ENCODE measurements around the gene PRR5.
A peak's percentile ranks its signal among the peaks of the same experiment; 100 is the strongest.

The PRR5 gene

DNA sequence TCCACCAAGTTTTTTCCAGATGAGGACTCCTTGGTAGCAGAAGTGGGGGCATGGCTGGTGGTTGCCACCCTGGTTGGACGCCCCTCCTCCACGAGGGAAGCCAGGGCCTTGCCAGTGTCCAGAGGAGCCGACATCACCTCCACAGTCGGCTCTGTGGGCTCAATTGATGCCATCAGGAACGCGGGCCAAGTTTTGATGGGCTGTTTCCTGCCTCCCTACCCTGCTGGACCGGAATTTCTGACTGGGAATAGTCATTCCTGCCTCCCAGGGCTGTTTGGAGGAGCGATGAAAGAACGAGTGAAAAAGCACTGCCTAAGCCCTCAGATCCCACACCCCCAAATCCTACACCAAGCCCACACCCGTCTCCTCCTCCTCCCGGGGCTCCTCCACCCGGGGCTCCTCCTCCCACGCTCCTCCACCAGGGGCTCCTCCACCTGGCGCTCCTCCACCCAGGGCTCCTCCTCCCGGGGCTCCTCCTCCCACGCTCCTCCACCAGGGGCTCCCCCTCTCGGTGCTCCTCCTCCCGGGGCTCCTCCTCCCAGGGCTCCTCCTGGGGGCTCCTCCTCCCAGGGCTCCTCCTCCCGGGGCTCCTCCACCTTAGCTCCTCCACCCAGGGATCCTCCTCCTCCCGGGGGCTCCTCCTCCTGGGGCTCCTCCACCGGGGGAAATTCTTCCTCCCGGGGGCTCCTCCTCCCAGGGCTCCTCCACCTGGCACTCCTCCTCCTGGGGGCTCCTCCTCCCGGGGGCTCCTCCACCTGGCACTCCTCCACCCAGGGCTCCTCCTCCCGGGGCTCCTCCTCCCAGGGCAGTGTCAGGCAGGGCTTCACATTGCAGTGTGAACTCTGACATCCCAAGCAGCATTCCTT lies 10.0 kb upstream of the PRR5 start:
- no peak for DNase-seq (ENCODE audit: low read depth in 2 of 3, low spot score in 1 of 3)

DNA sequence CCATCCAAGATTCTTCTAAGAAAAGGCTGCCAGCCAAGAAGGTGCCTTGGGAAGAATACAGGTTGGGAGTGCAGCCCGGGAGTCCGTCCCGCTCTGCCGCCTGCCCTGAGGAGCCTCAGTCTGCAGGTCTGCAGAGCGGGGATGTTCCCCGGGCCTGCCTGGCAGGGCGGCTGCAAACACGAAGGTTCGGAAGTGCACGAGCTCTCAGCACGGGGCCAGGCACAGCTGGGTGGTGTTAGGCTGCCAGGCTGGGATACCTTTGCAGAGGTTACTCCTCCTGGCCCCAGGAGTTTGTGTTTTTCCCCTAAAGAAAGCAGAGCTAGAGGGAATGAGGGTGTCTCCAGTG lies 9.4 kb upstream of the PRR5 start:
- no peak for DNase-seq (ENCODE audit: low read depth in 2 of 3, low spot score in 1 of 3)

DNA sequence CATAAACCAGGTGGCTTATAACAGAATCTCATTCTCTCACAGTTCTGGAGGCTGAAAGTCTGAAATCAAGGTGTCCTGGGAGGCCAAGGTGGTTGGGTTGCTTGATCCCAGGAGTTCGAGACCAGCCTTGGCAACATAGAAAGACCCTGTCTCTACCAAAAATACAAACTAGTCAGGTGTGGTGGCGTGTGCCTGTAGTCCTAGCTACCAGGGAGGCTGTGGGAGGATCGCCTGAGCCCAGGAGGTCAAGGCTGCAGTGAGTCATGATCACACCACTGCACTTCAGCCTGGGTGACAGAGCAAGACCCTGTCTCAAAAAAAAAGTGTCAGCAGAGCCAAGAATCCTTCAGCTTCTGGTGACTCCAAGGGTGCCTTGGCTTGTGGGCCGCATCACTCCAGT lies 8.9 kb upstream of the PRR5 start:
- no peak for DNase-seq (ENCODE audit: low read depth in 2 of 3, low spot score in 1 of 3)

DNA sequence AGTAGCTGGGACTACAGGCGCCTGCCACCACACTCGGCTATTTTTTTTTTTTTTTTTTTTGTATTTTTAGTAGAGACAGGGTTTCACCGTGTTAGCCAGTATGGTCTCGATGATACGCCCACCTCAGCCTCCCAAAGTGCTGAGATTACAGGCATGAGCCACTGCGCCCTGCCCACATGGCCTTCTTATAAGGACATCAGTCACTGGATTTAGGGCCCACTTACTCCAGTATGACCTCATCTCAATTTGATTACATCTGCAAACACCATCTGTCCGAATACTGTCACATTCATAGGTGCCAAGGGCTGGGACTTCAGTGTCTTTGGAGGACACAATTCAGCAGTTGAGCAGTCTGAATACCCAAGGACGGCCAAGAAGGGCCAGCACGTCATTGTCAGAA lies 8.2 kb upstream of the PRR5 start:
- DNase-seq (ENCODE audit: low read depth in 2 of 3, low spot score in 1 of 3) = no peak

DNA sequence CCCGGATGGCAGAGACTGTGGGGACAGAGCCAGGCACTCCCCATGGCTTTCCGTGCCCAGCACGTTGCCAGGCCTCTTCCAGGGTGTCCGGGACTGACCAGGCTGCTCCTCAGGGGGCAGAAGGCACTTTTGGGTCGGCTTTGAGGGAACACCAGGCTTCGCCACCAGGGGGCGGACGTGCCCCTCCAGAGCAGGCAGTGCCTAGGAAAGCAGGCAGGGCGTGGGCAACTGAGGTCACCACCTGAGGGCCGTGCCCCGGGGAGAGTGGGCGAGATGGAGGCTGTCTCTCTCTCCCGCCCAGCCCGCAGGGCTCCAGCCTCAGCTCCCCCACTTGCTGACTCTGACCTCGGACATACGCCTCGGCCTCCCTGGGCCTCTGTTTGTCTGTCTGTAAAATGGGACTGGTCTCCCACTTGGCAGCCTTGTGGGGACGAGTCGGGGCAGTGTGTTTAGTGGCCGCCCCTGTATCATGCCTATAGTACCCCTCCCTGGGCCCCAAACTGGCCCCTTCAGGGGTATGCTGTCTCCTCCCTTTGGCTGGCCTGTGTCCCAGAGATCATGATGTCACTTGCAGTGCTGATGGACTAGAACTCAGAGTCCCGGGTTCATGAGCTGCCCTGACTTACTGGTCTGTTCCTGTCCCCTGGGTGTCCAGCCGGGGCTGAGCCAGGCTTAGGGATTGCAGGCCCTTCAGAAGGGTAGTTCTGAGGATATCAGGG lies 4.4 kb upstream of the PRR5 start:
- DNase-seq (ENCODE audit: low read depth in 2 of 3, low spot score in 1 of 3) = peak; percentile 67 to 84 (median 82)

DNA sequence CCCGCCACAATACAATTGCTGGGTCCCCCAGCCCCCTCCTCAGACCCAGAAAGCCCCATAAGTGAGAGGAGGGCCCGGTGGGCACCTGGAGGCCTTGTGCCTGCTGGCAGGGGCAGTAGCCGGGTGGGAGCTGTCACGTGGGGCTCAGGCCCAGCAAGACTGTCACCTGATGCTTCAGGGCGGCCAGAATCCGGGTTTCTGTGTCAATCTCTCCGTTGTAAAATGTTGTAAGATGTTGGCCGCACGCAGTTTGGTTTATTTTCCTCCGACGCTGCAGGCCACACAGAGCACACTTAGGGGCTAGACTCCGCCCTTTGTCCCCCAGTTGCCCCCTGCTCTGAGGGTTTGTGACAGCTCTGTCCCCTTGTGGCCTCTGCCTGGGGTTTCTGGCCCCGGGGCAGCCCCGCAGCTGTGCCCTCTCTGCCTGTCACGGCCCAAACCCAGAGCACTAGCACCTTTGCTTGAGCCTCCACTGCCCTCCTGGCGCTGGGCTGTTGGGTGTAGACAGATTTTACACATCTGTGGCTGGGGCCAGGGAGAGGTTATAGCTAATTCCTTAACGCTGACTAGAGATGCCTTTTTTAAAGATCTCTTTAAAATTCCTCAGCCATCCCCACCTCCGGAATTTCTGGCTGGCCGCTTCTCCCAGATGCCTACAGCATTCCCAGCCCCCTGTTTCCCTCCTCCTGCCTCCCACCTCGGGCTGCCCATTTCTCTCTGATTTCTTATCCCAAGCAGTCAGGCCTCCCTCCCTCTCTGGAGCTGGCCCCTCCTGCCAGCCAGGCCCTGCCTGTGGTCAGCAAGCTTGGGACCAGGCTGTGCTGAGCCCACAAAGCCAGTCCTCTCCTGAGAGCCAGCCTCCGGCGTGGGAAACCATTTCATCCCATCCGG lies 3.2 kb upstream of the PRR5 start:
- DNase-seq (ENCODE audit: low read depth in 2 of 3, low spot score in 1 of 3) = no peak

DNA sequence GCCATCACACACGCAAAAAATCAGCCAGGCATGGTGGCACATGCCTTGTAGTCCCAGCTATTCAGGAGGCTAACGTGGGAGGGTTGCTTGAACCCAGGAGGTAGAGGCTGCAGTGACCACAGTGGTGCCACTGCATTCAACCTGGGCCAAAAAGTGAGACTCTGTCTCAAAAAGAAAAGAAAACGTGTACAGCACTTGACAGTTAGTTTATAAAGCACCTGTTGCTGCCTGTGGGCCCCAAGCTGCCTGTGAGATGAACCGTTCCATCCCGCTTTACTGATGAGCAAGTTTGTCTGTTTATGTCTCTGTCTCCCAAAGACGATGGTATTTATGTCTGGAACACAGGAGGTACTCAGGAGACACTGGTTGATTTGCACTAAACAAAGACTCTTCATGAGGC lies 1.5 kb upstream of the PRR5 start:
- DNase-seq (ENCODE audit: low read depth in 2 of 3, low spot score in 1 of 3) = no peak

DNA sequence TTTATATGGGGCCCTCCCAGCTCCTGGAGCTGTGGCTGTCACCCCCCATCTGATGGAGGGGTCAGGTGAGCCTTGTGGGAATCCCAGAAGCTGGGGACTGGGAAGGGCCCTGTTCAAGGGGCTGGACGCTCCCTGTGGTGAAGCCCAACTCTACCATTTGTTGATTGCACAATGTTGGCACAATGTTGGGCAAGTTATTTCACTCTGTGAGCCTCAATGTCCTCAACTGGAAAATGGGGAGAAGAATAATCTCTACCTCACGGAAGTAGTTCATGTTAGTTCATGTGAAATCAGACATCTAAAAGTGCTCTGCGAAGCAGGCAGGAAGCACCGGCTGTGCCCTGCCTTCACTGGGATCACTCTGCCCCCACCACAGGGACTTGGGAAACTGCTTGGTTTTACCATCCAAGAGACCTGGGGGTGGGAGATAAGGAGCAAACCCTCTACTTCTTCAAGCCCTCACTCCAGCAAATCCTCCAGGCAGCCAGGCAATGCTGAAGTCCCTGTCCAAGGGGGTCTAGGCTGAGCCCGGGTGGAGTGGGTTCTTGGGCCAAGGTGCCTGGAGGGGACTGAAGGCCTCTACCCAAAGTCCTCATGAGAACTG lies 715 bp upstream of the PRR5 start:
- DNase-seq (ENCODE audit: low read depth in 2 of 3, low spot score in 1 of 3) = no peak

DNA sequence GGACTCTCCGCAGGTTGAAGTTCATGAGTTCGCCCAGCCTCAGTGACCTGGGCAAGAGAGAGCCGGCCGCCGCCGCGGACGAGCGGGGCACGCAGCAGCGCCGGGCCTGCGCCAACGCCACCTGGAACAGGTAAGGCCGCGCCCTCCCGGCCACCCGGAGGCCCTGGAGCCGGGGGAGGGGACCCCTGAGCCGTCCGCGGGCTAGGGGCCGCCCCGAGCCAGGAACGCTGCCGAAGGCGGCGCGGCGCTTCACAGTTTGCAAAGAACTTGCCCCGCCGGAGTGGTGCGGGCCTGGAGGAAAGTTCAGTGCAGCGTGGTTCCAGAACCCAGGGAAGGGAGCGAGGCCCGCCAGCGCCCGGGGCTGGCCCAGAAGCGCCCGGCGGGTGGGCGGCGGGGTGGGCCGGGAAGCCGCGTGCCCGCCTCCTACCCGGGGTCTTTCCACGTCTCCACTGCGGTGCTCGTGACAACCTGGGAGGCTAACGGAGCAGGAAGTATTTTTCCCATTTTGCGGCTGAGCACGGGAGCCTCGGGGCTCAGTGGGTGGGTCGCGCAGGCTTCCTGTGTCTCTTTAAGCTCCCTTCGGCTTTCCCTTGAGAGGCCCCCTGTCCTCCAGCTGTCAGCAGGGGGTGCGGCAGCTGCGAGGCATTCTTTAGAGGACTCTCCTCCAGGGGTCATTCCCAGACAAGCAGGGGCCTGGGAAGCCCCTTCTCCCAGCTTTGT lies 635 bp downstream of the PRR5 start:
- peak in 1 of 3 donors; percentile 12 for DNase-seq (ENCODE audit: low read depth in 2 of 3, low spot score in 1 of 3)

DNA sequence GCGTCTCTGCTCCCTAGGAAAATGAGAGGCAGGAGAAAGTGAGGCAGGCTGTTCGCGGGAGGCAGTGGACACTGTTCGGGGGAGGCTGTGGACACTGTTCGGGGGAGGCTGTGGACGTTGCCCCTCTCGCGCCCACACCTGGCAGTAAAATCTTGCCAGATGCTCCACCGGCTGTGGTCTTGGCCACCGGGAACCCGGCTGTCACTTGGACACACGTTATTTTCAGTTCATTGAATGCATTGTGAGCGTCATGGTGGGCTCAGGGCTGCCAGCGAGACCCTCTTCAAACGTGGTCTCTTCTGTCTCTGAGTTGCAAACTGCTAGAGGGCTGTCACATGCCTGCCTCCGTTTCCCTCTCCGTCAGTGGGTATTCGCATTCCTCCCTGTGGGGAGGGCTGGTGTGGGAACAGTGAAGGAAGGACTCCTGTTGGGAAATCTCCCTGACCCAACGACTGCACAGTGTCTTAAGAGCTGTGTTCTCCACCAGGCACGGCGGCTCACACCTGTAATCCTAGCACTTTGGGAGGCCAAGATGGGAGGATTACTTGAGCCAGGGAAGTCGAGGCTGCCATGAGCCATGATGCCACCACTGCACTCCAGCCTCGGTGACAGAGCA lies 1.4 kb downstream of the PRR5 start:
- no peak for DNase-seq (ENCODE audit: low read depth in 2 of 3, low spot score in 1 of 3)

DNA sequence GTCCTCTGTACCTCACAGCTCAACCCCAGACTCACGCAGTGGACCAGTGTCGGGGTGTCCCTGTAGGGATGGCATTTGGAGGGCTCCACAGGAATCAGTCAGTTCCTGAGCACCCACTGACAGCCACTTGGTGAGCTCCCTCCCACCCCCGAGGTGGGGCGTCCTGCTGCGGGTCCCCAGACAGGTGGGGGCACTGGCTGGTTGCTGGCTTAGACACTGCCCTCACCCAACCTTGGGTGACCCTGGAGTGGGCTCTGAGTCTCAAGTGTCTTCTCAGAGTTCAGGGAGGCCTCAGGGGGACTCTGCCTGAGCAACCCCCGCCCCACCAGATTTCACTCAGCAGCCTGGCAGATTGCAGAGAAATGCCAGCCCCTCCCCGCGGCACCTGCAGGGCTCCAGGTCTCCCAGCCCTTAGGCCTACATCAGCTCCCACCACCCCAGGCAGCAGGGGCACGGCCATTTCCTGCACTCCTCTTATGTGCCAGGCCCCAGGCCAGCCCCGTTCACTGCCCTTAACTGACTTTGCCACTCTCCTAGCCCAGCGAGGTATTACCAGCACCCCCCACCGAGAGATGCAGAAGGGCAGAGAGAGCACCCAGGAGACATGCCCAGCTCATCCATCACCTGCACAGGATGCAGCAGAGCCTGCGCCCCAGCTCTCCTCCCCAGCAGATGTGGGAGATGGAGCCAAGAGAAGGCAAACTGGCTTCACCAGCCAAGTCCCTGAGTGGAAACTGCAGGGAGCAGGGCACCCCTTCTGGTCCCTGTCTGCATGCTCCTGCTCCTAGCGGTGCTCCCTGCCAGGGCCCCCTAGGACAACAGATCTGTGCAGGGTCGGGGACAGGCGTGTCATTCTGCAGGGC lies 2.4 kb downstream of the PRR5 start:
- DNase-seq (ENCODE audit: low read depth in 2 of 3, low spot score in 1 of 3) = no peak

DNA sequence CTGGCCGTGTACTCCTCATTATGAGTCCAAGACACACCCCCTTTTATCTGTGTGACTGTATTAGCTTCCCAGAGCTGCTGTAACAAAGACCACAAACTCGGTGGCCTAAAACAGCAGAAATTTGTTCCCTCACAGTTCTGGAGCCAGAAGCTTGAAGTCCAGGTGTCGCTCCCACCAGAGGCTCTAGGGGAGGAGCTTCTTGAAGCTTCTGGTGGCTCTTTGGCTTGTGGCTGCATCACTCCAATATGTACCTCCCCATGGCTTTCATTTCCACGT lies 3.0 kb downstream of the PRR5 start:
- no peak for DNase-seq (ENCODE audit: low read depth in 2 of 3, low spot score in 1 of 3)

DNA sequence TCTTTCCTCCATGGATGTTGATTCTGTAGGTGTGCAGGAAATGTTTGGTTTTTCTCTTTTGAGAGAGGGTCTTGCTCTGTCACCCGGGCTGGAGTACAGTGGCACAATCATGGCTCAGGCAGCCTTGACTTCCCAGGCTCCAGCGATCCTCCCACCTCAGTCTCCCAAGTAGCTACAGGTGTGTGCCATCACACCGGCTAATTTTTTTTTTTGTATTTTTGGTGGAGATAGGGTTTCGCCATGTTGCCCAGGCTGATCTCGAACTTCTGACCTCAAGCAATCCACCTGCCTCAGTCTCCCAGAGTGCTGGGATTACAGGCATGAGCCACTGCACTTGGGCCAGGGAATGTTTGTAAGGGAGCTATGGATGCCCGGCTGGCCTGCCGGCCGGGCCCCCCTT lies 4.5 kb downstream of the PRR5 start:
- DNase-seq (ENCODE audit: low read depth in 2 of 3, low spot score in 1 of 3) = no peak

DNA sequence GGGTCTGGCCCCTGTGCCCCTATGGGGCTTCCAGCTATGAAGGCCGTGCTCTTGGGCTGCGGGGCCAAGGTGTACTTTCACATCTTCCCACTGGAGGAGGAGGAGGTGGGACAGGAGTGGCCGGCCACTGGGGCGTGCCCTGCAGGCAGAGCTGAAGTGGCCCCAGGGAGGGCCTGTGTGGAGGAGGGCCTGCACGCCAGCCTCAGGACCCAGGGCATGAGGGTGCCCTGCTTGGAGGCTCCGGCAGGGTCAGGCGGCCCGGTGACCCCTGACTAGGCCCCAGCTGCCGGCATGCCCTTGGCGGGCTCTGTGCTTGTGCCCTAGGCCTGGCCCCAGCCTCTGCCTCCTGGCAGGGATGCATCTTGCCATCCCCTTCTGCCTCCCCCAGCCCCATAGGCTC lies 5.2 kb downstream of the PRR5 start:
- DNase-seq (ENCODE audit: low read depth in 2 of 3, low spot score in 1 of 3) = no peak

DNA sequence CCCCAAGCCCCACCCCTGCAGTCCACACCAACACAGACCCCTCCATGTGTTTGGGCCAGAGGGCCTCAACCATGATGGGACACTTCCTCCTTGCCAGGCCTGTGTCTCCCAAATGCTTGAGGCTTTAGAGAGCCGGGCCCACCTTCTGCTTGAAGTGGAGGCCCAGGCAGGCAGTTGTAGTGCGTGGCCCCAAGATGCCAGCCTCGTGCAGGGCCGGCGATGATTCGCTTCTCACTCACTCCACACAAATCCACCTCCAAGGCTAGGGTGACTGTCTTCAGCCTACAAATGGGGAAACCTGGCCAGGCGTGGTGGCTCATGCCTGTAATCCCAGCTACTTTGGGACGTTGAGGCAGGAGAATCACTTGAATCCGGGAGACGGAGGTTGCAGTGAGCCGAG lies 5.7 kb downstream of the PRR5 start:
- no peak for DNase-seq (ENCODE audit: low read depth in 2 of 3, low spot score in 1 of 3)

DNA sequence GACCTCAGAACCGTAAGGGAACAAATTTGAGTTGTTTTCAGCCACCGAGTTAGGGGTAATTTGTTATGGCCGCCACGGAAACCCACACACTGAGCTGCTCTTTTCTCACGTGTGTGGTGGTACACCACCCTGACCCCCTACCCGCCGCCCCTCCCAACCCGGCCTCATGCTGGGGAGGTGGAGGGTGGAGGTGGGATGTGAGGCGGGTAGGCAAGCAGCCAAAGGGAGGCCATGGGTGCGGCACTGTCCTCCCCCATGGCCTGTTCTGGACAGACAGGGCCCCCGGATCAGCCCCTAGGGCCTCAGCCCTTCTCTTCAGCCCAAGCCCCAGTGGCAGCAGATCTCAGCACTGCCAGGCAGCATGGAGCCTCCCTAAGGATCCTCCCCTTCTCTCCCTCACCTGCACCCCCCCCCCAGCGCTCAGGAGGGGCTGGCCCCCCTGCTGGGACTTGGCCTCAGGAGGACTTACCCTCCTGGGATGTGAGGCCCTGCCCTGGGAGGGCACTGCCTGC lies 7.9 kb downstream of the PRR5 start:
- no peak for DNase-seq (ENCODE audit: low read depth in 2 of 3, low spot score in 1 of 3)

DNA sequence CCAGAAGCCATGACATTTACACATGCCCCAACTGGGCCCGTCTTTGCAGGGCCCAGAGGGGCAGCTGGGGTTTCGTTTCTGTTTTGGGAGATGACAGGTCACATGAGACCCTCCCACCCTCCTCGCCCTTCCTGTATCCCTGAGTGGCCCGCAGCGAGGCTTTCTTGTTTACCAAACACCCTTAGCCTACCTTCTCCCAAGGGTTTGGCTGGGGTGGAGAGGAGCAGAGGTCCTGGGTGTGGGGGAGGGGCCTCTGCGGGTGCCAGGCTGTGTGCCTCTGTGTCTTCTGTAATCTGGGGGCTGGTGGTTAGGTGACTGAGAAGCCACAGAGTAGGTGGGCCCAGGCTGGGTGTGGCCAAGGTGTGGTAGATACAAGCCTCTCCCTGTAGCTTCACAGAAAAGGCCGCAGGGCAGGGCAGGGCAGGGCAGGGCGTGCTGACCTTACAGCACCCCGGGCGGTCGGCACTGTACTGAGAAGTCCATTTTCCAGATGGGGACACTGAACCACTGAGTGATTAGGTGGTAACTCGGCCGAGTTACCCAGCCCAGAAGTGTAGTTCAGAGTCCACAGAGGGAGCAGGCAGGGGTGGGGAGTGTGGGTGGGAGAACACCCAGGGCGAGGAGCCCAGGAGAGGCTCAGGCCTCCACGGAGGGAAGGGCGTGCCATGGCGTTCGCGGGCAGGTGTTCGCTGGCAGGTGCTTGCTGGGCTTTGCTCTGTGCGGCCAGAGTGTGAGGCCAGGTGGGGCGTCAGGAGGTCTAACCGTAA lies 8.7 kb downstream of the PRR5 start:
- DNase-seq (ENCODE audit: low read depth in 2 of 3, low spot score in 1 of 3) = no peak

DNA sequence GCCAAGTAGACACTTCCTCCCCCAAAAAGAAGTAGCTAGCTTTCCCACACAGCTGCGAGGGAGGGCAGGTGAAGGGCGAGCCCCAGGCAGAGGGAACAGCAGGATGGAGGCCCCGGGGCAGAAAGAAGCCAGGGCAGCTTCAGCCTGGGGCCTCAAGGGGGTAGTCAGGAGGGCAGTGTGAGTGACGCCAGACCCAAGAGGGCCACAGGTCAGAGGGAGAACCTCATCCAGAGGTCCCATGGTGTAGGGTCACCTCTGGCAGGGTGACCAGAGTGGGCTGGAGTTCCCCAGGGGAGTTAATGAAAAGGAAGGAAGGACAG lies 9.2 kb downstream of the PRR5 start:
- DNase-seq (ENCODE audit: low read depth in 2 of 3, low spot score in 1 of 3) = no peak

All from stimulated activated CD4-positive, alpha-beta T cell treated with anti-CD3 and anti-CD28 coated beads, Interleukin-12 subunit alpha, Interleukin-12 subunit beta, amount 100 ng/mL, for 48 hours (primary cell).